ENCODE results near the gene CREB5. TPM values are rescaled to one million over a fixed set of nuclear protein-coding genes. Genes with fewer than 3 reads are reported as not detected.
A peak's percentile ranks its signal among the peaks of the same experiment; 100 is the strongest.

The CREB5 gene
- polyA plus RNA-seq, 1 donor from 2014 or later = 1.3 TPM

- H3K27me3 Mint-ChIP-seq = no peaks in the 10 kb centered on the region
- H3K27ac Mint-ChIP-seq = peak overlapping the region in 1 of 3 donors; percentile 39
- H3K4me3 Mint-ChIP-seq = peak overlapping the region in 2 of 4 donors; percentile 39 to 51
- H3K36me3 Mint-ChIP-seq = no peaks in the 10 kb centered on the region
- peaks cover 14 to 31% (median 26%) of the 10 kb centered on the region in 3 donors for H3K4me1 Mint-ChIP-seq
- no peaks in the 10 kb centered on the region for H3K9me3 Mint-ChIP-seq
Observed at GRCh38 chr7:28698840-28699239, 286.5 kb downstream of the CREB5 start.

GRCh38 chr7:28700096-28700495 is 287.8 kb downstream of the CREB5 start:
- H3K27ac Mint-ChIP-seq = no peak overlapping the region
- H3K4me3 Mint-ChIP-seq = no peak overlapping the region
- H3K9me3 Mint-ChIP-seq = peaks cover 0 to 2% (median 0%) of the 10 kb centered on the region in 3 donors
- peaks cover 20 to 34% (median 29%) of the 10 kb centered on the region in 3 donors for H3K4me1 Mint-ChIP-seq
- no peaks in the 10 kb centered on the region for H3K36me3 Mint-ChIP-seq
- H3K27me3 Mint-ChIP-seq = peaks cover 4% of the 10 kb centered on the region

GRCh38 chr7:28700790-28701203 is 288.5 kb downstream of the CREB5 start:
- H3K4me3 Mint-ChIP-seq = no peak overlapping the region
- no peak overlapping the region for H3K27ac Mint-ChIP-seq
- H3K27me3 Mint-ChIP-seq = peaks cover 4% of the 10 kb centered on the region
- H3K9me3 Mint-ChIP-seq = peaks cover 0 to 2% (median 0%) of the 10 kb centered on the region in 3 donors
- H3K4me1 Mint-ChIP-seq = peaks cover 27 to 37% (median 33%) of the 10 kb centered on the region in 3 donors
- H3K36me3 Mint-ChIP-seq = no peaks in the 10 kb centered on the region

GRCh38 chr7:28701731-28702130 is 289.4 kb downstream of the CREB5 start:
- peaks cover 4% of the 10 kb centered on the region for H3K27me3 Mint-ChIP-seq
- peaks cover 0 to 2% (median 0%) of the 10 kb centered on the region in 3 donors for H3K9me3 Mint-ChIP-seq
- H3K4me3 Mint-ChIP-seq = no peak overlapping the region
- peaks cover 32 to 38% (median 33%) of the 10 kb centered on the region in 3 donors for H3K4me1 Mint-ChIP-seq
- no peaks in the 10 kb centered on the region for H3K36me3 Mint-ChIP-seq
- H3K27ac Mint-ChIP-seq = no peak overlapping the region

- Mint-ChIP-seq H3K4me3 (no peak overlapping the region), H3K4me1 (peaks cover 32 to 38% (median 33%) of the 10 kb centered on the region in 3 donors), H3K36me3 (no peaks in the 10 kb centered on the region), H3K27me3 (peaks cover 4% of the 10 kb centered on the region), H3K9me3 (peaks cover 0 to 2% (median 0%) of the 10 kb centered on the region in 3 donors), H3K27ac (no peak overlapping the region)
Observed at GRCh38 chr7:28702171-28702570, 289.9 kb downstream of the CREB5 start.

GRCh38 chr7:28703037-28703765 is 290.9 kb downstream of the CREB5 start:
- H3K4me1 Mint-ChIP-seq = peaks cover 28 to 36% (median 31%) of the 10 kb centered on the region in 3 donors
- H3K27me3 Mint-ChIP-seq = peaks cover 6% of the 10 kb centered on the region
- H3K4me3 Mint-ChIP-seq = no peak overlapping the region
- no peaks in the 10 kb centered on the region for H3K36me3 Mint-ChIP-seq
- H3K9me3 Mint-ChIP-seq = peaks cover 0 to 2% (median 0%) of the 10 kb centered on the region in 3 donors
- H3K27ac Mint-ChIP-seq = no peak overlapping the region

GRCh38 chr7:28704706-28705105 is 292.4 kb downstream of the CREB5 start:
- H3K4me3 Mint-ChIP-seq = peak overlapping the region in 2 of 4 donors; percentile 12 to 69
- H3K9me3 Mint-ChIP-seq = peaks cover 0 to 2% (median 0%) of the 10 kb centered on the region in 3 donors
- peaks cover 9% of the 10 kb centered on the region for H3K27me3 Mint-ChIP-seq
- no peak overlapping the region for H3K27ac Mint-ChIP-seq
- H3K4me1 Mint-ChIP-seq = peaks cover 13 to 23% (median 18%) of the 10 kb centered on the region in 3 donors
- H3K36me3 Mint-ChIP-seq = no peaks in the 10 kb centered on the region

- H3K4me1 Mint-ChIP-seq = peaks cover 8 to 18% (median 18%) of the 10 kb centered on the region in 3 donors
- no peak overlapping the region for H3K27ac Mint-ChIP-seq
- H3K9me3 Mint-ChIP-seq = peaks cover 0 to 2% (median 0%) of the 10 kb centered on the region in 3 donors
- peak overlapping the region in 3 of 4 donors; percentile 12 to 69 (median 41) for H3K4me3 Mint-ChIP-seq
- H3K27me3 Mint-ChIP-seq = peaks cover 9% of the 10 kb centered on the region
- no peaks in the 10 kb centered on the region for H3K36me3 Mint-ChIP-seq
Observed at GRCh38 chr7:28705350-28705749, 293.0 kb downstream of the CREB5 start.

- Mint-ChIP-seq H3K27me3 (peaks cover 9% of the 10 kb centered on the region), H3K4me1 (peaks cover 8 to 18% (median 15%) of the 10 kb centered on the region in 3 donors), H3K4me3 (no peak overlapping the region), H3K9me3 (peaks cover 0 to 2% (median 0%) of the 10 kb centered on the region in 3 donors), H3K27ac (no peak overlapping the region), H3K36me3 (no peaks in the 10 kb centered on the region)
Observed at GRCh38 chr7:28706584-28706983, 294.3 kb downstream of the CREB5 start.

- Mint-ChIP-seq H3K36me3 (no peaks in the 10 kb centered on the region), H3K9me3 (peaks cover 0 to 2% (median 0%) of the 10 kb centered on the region in 3 donors), H3K4me3 (no peak overlapping the region), H3K27ac (no peak overlapping the region), H3K4me1 (peaks cover 8 to 18% (median 15%) of the 10 kb centered on the region in 3 donors), H3K27me3 (peaks cover 9% of the 10 kb centered on the region)
Observed at GRCh38 chr7:28707291-28707690, 295.0 kb downstream of the CREB5 start.

GRCh38 chr7:28708033-28708951 is 296.0 kb downstream of the CREB5 start:
- Mint-ChIP-seq H3K4me1 (peaks cover 8 to 18% (median 15%) of the 10 kb centered on the region in 3 donors), H3K27ac (no peak overlapping the region), H3K9me3 (peaks cover 0 to 2% (median 0%) of the 10 kb centered on the region in 3 donors), H3K36me3 (no peaks in the 10 kb centered on the region), H3K27me3 (peaks cover 9% of the 10 kb centered on the region), H3K4me3 (no peak overlapping the region)

- H3K27me3 Mint-ChIP-seq = peaks cover 6% of the 10 kb centered on the region
- H3K27ac Mint-ChIP-seq = no peak overlapping the region
- H3K36me3 Mint-ChIP-seq = no peaks in the 10 kb centered on the region
- H3K4me3 Mint-ChIP-seq = no peak overlapping the region
- no peaks in the 10 kb centered on the region for H3K9me3 Mint-ChIP-seq
- H3K4me1 Mint-ChIP-seq = peaks cover 6 to 14% (median 12%) of the 10 kb centered on the region in 3 donors
Observed at GRCh38 chr7:28709748-28710147, 297.4 kb downstream of the CREB5 start.

GRCh38 chr7:28711114-28711513 is 298.8 kb downstream of the CREB5 start:
- H3K4me1 Mint-ChIP-seq = peaks cover 0 to 3% (median 2%) of the 10 kb centered on the region in 3 donors
- no peaks in the 10 kb centered on the region for H3K9me3 Mint-ChIP-seq
- no peak overlapping the region for H3K4me3 Mint-ChIP-seq
- H3K27ac Mint-ChIP-seq = no peak overlapping the region
- peaks cover 5% of the 10 kb centered on the region for H3K27me3 Mint-ChIP-seq
- H3K36me3 Mint-ChIP-seq = no peaks in the 10 kb centered on the region

- Mint-ChIP-seq H3K27ac (no peak overlapping the region), H3K27me3 (no peaks in the 10 kb centered on the region), H3K4me1 (no peaks in the 10 kb centered on the region), H3K36me3 (no peaks in the 10 kb centered on the region), H3K9me3 (no peaks in the 10 kb centered on the region), H3K4me3 (no peak overlapping the region)
Observed at GRCh38 chr7:28714459-28715120, 302.3 kb downstream of the CREB5 start.
